Left ventricle myocardium inferior (tissue), 1 donor: ENCODE results near the gene TRAK1. TPM values are rescaled to one million over a fixed set of nuclear protein-coding genes. Genes with fewer than 3 reads are reported as not detected.

Experiments used
- DNase-seq: peaks from one replicate; pipeline ENCODE4 v3.0.0-alpha.2; 2020
- H3K27ac ChIP-seq: fragments of 200-600 bp; replicated peaks from 2 replicates; pipeline ENCODE4 v1.8.0; 2021
- H3K27me3 ChIP-seq: fragments of 200-600 bp; 2 replicates; pipeline ENCODE4 v1.8.0; 2021; ENCODE audit warnings: low read depth
- H3K36me3 ChIP-seq: fragments of 200-600 bp; 2 replicates; pipeline ENCODE4 v1.8.0; 2021
- H3K4me1 ChIP-seq: fragments of 200-600 bp; 2 replicates; pipeline ENCODE4 v1.8.0; 2021
- H3K4me3 ChIP-seq: fragments of 200-600 bp; 2 replicates; pipeline ENCODE4 v1.8.0; 2021; ENCODE audit warnings: mild to moderate bottlenecking, moderate library complexity
- H3K9me3 ChIP-seq: fragments of 200-600 bp; replicated peaks from 2 replicates; pipeline ENCODE4 v1.8.0; 2021
- intact Hi-C: fragments of 100-400 bp; cut with micrococcal nuclease; formaldehyde crosslinking; loops from one replicate; pipeline ENCODE4 v1.11.0; 2022
- total RNA-seq: library from RNA; stranded (reverse); fragmentation: NEBNext Ultra II Directional; extraction: Animal tissue kit (Norgen Biotek cat#: 25700); gene quantifications from one replicate; pipeline ENCODE4 v1.2.1, GENCODE V29; 2021
- TF ChIP-seq, protein P1 (sequence below): fragments of 200-600 bp; IDR thresholded peaks from 2 replicates; pipeline ENCODE4 v1.8.0; 2021; ENCODE audit warnings: antibody characterized with exemption, mild to moderate bottlenecking, borderline replicate concordance
- donor health status: DM: no; HTN: yes; CAD: no; lungs with severe emphysema.

TRAK1 gene
- total RNA-seq, 1 donor from 2014 or later, result 264 TPM

DNA sequence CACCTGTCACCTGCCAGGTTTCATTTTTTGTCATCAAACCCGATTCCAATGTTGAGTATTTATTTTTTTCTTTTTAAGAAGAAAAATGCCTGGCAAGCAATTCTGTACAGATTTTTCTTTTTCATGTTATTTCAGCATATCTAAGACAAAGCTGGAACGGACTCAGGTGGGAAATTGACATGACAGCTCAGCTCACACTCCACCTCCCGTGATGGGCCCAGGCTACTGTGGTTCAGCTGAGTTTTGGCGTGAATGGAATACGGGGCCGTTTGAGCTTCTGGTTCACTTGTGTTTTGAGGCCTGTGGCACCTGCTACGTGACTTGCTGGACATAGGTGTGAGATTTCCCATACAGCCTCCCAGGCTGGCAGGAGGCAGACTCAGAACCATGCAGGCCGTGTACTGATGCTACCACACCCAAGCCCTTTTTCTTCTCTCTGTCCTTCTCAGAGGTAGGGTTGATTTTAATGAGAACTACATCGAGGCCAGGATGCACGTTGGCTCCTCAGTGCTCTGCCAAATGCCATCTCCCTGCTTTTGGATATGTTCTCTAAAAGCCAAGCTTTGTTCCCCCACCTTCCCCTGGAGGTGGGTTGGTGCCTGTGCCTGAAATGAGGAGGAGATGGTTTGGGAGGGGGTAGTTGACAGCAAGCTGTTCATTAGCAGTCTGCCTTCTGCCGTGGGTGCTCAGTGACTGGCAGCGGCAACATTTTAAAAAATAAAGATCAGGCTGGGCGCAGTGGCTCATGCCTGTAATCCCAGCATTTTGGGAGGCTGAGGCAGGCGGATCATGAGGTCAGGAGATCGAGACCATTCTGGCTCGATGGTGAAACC is 48.7 kb downstream of the TRAK1 start:
- Histone ChIP-seq H3K9me3 (no peaks in the 10 kb centered on the region), H3K27me3 (no peaks in the 10 kb centered on the region), H3K27ac (no peak overlapping the region), H3K4me1 (peaks cover 64% of the 10 kb centered on the region), H3K36me3 (no peaks in the 10 kb centered on the region), H3K4me3 (no peak overlapping the region)
- intact Hi-C loops, result no loop called here
- DNase-seq, result no peak
- TF ChIP-seq, protein P1, sequence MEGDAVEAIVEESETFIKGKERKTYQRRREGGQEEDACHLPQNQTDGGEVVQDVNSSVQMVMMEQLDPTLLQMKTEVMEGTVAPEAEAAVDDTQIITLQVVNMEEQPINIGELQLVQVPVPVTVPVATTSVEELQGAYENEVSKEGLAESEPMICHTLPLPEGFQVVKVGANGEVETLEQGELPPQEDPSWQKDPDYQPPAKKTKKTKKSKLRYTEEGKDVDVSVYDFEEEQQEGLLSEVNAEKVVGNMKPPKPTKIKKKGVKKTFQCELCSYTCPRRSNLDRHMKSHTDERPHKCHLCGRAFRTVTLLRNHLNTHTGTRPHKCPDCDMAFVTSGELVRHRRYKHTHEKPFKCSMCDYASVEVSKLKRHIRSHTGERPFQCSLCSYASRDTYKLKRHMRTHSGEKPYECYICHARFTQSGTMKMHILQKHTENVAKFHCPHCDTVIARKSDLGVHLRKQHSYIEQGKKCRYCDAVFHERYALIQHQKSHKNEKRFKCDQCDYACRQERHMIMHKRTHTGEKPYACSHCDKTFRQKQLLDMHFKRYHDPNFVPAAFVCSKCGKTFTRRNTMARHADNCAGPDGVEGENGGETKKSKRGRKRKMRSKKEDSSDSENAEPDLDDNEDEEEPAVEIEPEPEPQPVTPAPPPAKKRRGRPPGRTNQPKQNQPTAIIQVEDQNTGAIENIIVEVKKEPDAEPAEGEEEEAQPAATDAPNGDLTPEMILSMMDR, result no peak

DNA sequence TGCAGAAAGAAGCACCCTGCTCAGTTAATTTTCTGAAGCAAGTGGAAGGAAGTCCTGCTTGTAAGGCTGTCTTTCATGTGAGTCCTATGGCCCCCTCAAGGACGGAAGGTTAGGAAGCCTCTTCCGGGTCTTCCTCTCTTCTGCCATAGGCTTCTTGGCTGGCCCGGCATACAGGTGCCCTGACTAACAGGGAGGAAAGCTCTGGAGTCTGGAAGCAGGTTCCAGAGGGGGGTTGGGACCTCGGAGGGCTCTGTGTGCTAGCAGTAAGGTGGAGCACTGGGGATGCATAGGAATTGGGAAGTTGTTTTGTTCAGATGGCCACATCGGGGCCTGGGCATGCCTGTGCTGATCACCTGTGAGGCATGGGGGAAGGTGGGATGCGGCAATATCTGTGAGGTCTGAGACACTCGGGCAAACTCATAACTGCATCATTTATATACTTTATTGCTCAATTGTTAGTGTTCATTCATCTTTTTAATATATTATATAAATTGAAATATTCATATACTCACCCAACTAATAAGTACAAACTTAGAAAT is 49.6 kb downstream of the TRAK1 start:
- no peaks in the 10 kb centered on the region for H3K27me3 ChIP-seq
- no peak for DNase-seq
- intact Hi-C loops, result no loop called here
- TF ChIP-seq, protein P1, result no peak
- H3K9me3 ChIP-seq, result no peaks in the 10 kb centered on the region
- H3K4me1 ChIP-seq, result peaks cover 55% of the 10 kb centered on the region
- no peak overlapping the region for H3K27ac ChIP-seq
- H3K36me3 ChIP-seq, result no peaks in the 10 kb centered on the region
- H3K4me3 ChIP-seq, result no peak overlapping the region

DNA sequence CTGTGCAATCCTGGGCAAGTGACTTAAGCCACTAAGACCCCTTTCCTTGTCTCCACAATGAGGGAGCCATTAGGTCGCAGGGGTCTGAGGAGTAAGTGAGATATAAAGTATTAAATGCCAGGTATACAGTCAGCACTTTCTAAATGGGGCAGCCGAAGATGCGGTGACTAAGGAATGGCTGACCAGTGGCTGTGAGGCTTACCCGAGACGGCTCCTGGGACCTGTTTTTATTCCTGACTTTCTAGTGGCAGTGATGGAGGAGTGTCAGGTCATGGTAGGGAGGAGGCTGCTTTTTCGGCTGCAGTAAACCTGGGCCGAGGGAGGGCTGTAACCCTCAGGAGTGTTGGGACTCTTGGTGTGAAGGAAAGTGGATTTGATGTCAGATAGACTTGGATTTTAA is 52.3 kb downstream of the TRAK1 start:
- Histone ChIP-seq H3K27ac (no peak overlapping the region), H3K9me3 (no peaks in the 10 kb centered on the region), H3K4me1 (peaks cover 54% of the 10 kb centered on the region), H3K27me3 (no peaks in the 10 kb centered on the region), H3K36me3 (no peaks in the 10 kb centered on the region), H3K4me3 (no peak overlapping the region)
- intact Hi-C loops, result no loop called here
- TF ChIP-seq, protein P1, result no peak
- DNase-seq, result no peak

DNA sequence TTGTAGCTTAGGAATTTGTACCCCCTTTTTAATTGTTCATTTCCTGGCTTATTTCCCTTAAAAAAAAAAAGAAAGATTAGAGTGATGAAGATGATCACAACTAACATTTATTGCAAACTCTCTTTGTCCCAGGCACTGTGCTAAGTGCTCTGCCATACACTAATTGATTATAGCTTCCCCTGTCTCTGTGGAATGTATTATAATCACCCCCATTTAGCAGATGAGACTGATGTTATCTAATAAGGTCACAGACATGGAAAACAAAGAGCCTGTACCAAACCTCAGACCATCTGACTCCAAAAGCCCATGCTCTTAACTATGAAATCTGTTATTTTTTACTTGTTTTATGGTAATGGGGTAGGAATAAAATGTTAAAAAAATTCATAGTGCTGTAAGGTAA is 53.1 kb downstream of the TRAK1 start:
- Histone ChIP-seq H3K27me3 (no peaks in the 10 kb centered on the region), H3K4me3 (no peak overlapping the region), H3K9me3 (no peaks in the 10 kb centered on the region), H3K36me3 (no peaks in the 10 kb centered on the region), H3K4me1 (peaks cover 61% of the 10 kb centered on the region), H3K27ac (no peak overlapping the region)
- DNase-seq, result no peak
- intact Hi-C loops, result no loop called here
- TF ChIP-seq, protein P1, result no peak

DNA sequence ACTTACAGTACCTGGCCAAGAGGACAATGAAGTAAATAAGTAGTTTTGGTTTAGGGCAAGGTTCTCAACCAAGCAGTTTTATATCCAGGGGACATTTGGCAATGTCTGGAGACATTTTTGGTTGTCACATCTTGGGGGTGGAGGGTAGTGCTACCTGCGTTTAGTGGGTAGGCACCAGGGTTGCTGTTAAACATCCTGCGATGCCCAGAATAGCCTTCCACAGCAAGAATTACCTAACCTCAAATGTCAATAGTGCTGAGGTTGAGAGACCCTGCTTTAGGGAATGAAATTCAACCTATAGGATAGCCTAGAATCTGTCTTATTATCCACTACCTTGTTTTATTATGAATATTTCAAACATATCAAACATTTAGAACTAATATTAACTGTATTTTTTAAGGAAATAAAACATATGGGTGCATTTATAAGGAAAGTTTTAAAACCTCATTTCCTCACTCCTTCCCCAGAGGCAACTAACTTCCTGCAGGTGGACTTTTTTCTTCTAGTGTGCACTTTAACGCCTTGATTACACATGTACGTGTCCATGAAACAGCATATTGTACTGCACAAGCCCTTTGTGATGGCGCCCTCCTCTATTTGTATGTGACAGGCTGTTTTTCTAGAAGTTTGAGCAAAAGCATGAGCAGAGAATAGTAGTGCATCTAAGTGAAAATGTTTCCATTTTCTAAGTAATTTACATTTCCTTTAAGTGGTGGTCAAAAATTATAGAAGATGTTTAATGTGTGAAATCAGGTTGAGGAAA is 57.1 kb downstream of the TRAK1 start:
- H3K27me3 ChIP-seq, result no peaks in the 10 kb centered on the region
- peaks cover 74% of the 10 kb centered on the region for H3K4me1 ChIP-seq
- no peak for DNase-seq
- TF ChIP-seq, protein P1, result no peak
- no peaks in the 10 kb centered on the region for H3K36me3 ChIP-seq
- H3K9me3 ChIP-seq, result no peaks in the 10 kb centered on the region
- intact Hi-C loops, result no loop called here
- H3K4me3 ChIP-seq, result no peak overlapping the region
- no peak overlapping the region for H3K27ac ChIP-seq
